Mucosa of rectum (tissue), 2 donors: ENCODE measurements around the gene IP6K2.

Experiments
- H3K27ac ChIP-seq, 2 donors: one replicate each; pipeline ENCODE4 v1.7.0; 2013; ENCODE audit warnings: inconsistent platforms in 2 of 2, low read depth in 2 of 2, low read length in 2 of 2
- H3K27me3 ChIP-seq, 2 donors: one replicate each; pipeline ENCODE4 v1.7.0; 2013; ENCODE audit warnings: low read length in 2 of 2; ENCODE audit not compliant: control insufficient read depth in 2 of 2, insufficient read depth in 2 of 2
- H3K36me3 ChIP-seq, 2 donors: one replicate each; pipeline ENCODE4 v1.7.0; 2013; ENCODE audit warnings: low read length in 2 of 2; ENCODE audit not compliant: control insufficient read depth in 2 of 2, insufficient read depth in 2 of 2
- H3K4me1 ChIP-seq, 2 donors: one replicate each; pipeline ENCODE4 v1.7.0; 2013; ENCODE audit warnings: low read length in 2 of 2, mild to moderate bottlenecking in 1 of 2; ENCODE audit not compliant: control insufficient read depth in 2 of 2, insufficient read depth in 2 of 2
- H3K4me3 ChIP-seq, 2 donors: one replicate each; pipeline ENCODE4 v1.7.0; 2013; ENCODE audit warnings: low read length in 2 of 2
- H3K9ac ChIP-seq, 2 donors: one replicate each; pipeline ENCODE4 v1.7.0; 2013; ENCODE audit warnings: low read length in 2 of 2, low read depth in 1 of 2, mild to moderate bottlenecking in 1 of 2
- H3K9me3 ChIP-seq, 2 donors: one replicate each; pipeline ENCODE4 v1.7.0; 2013; ENCODE audit warnings: low read length in 2 of 2; ENCODE audit not compliant: control insufficient read depth in 2 of 2
- donor health status: healthy.
- donor health status: Normal muscosa, but diverticular disease.

The IP6K2 gene

DNA sequence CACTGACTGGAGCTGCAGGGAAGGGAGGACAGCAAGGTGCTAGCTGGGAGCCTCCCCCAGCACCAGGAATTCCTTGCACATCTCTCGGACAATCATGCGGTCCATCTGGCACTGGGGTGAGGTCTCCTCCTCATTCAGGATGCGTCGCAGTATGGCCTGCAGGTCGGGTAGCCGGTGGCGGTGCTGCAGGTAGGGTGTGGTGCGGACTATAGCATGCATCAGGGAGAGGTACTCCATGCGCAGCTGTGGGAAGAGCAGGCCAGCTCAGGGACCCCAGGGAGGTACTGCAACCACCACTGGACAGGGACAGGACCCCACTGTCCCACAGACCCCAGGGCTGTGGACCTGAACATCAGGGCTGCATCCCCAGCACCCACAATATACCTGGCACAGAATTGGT lies 42.5 kb downstream of the IP6K2 start:
- H3K9ac ChIP-seq: no peak overlapping the region
- H3K27ac ChIP-seq: no peak overlapping the region
- no peaks in the 10 kb centered on the region for H3K27me3 ChIP-seq
- H3K36me3 ChIP-seq: peaks cover 34 to 41% of the 10 kb centered on the region in 2 donors
- no peak overlapping the region for H3K4me3 ChIP-seq
- H3K4me1 ChIP-seq: no peaks in the 10 kb centered on the region
- no peaks in the 10 kb centered on the region for H3K9me3 ChIP-seq

- Histone ChIP-seq H3K9ac (no peak overlapping the region), H3K4me1 (no peaks in the 10 kb centered on the region), H3K4me3 (no peak overlapping the region), H3K27ac (no peak overlapping the region), H3K9me3 (no peaks in the 10 kb centered on the region), H3K27me3 (no peaks in the 10 kb centered on the region), H3K36me3 (peaks cover 18 to 24% of the 10 kb centered on the region in 2 donors)
These were observed 44.5 kb downstream of the IP6K2 start for GRCh38 chr3:48672522-48672921.

DNA sequence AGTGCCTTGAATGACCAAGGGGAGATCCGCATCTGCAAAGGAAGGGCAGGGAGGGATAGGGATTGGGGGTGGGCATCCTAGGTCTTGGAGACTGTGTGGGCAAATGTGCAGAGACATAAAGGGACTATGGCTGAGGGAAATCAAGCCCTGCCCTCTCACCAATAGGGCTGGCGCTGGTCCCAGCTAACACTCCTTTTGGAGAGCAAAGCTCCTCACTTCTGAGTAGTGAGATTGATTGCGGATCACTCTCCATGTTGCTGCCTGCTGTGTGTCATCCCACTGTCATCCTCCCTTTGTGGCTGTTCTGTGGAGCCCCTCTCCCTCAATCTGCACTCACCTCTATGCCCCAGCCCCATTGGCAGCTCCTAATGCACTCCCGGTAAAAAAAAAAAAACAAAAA lies 52.1 kb downstream of the IP6K2 start:
- no peak overlapping the region for H3K9ac ChIP-seq
- no peaks in the 10 kb centered on the region for H3K36me3 ChIP-seq
- peaks cover 20 to 24% of the 10 kb centered on the region in 2 donors for H3K4me1 ChIP-seq
- peak overlapping the region in 1 of 2 donors; percentile 30 for H3K27ac ChIP-seq
- H3K4me3 ChIP-seq: no peak overlapping the region
- H3K9me3 ChIP-seq: no peaks in the 10 kb centered on the region
- peaks cover 2 to 13% of the 10 kb centered on the region in 2 donors for H3K27me3 ChIP-seq

- peaks cover 2 to 15% of the 10 kb centered on the region in 2 donors for H3K27me3 ChIP-seq
- H3K9ac ChIP-seq: peak overlapping the region; percentile 24 to 76
- peak overlapping the region; percentile 67 to 79 for H3K4me3 ChIP-seq
- no peaks in the 10 kb centered on the region for H3K9me3 ChIP-seq
- no peaks in the 10 kb centered on the region for H3K36me3 ChIP-seq
- H3K4me1 ChIP-seq: peaks cover 20 to 24% of the 10 kb centered on the region in 2 donors
- peak overlapping the region; percentile 81 to 83 for H3K27ac ChIP-seq
These were observed 52.7 kb downstream of the IP6K2 start for GRCh38 chr3:48664313-48664644.

DNA sequence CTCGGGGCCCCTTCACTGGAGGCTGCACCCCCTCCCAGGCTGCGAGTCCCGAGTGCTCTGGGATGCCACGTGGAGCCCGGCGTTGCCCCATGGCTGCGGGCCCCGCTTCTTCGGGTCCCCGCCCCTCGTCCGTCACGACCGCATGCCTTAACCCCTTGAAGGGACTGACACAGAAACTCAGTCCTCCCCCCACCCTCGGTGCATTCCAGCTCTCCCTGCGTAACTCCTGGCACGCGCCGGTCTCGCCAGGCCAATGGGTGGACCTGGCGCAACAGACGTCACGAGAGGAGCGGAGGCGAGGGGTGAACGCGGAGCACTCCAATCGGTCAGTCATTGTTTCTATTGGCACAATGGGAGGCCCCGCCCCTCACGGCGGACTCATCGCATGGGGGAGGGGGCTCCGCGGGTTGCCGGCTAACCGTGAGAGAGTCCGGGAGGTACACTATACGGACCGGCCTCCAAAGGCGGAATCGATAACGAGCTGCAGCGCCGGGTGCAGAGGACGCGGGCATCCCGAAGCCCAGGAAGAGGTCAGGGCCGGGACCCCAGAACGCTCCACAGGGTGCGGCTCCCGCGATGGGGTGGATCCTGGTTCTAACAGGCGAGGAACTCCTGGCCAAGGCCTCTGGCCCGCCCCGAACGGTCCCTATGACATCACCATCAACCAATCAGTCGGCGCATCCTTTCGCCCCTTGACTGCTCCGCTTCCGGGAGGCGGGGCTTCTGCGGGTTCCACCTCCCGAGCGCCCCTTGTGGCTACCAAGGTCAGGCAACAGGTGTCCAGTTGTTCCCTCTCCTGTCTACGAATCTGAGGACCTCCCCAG lies 53.3 kb downstream of the IP6K2 start:
- no peaks in the 10 kb centered on the region for H3K36me3 ChIP-seq
- peaks cover 20 to 24% of the 10 kb centered on the region in 2 donors for H3K4me1 ChIP-seq
- H3K9ac ChIP-seq: peak overlapping the region; percentile 65 to 76
- peak overlapping the region; percentile 67 to 79 for H3K4me3 ChIP-seq
- no peaks in the 10 kb centered on the region for H3K9me3 ChIP-seq
- peaks cover 2 to 15% of the 10 kb centered on the region in 2 donors for H3K27me3 ChIP-seq
- H3K27ac ChIP-seq: peak overlapping the region; percentile 81 to 83

GRCh38 chr3:48662753-48663488 lies 54.1 kb downstream of the IP6K2 start, which contains the start of gene CELSR3:
Gene CELSR3 (minus strand): TSS chr3:48662886. CDS start chr3:48662634, 252 bp downstream.
- Histone ChIP-seq H3K36me3 (no peaks in the 10 kb centered on the region), H3K9ac (peak within 1 kb of the TSS; percentile 65 to 76), H3K27ac (peak within 1 kb of the TSS; percentile 81 to 83), H3K27me3 (peaks cover 2 to 15% of the 10 kb centered on the region in 2 donors), H3K9me3 (no peaks in the 10 kb centered on the region), H3K4me3 (peak within 1 kb of the TSS; percentile 67 to 79), H3K4me1 (peaks cover 20 to 24% of the 10 kb centered on the region in 2 donors)

- H3K4me3 ChIP-seq: no peak overlapping the region
- no peaks in the 10 kb centered on the region for H3K9me3 ChIP-seq
- H3K9ac ChIP-seq: no peak overlapping the region
- peaks cover 20 to 24% of the 10 kb centered on the region in 2 donors for H3K4me1 ChIP-seq
- no peak overlapping the region for H3K27ac ChIP-seq
- peaks cover 2 to 15% of the 10 kb centered on the region in 2 donors for H3K27me3 ChIP-seq
- no peaks in the 10 kb centered on the region for H3K36me3 ChIP-seq
These were observed 54.8 kb downstream of the IP6K2 start for GRCh38 chr3:48662145-48662752.

GRCh38 chr3:48661501-48662144 lies 55.4 kb downstream of the IP6K2 start:
- H3K9ac ChIP-seq: no peak overlapping the region
- no peak overlapping the region for H3K27ac ChIP-seq
- H3K36me3 ChIP-seq: no peaks in the 10 kb centered on the region
- no peaks in the 10 kb centered on the region for H3K9me3 ChIP-seq
- H3K4me1 ChIP-seq: peaks cover 20 to 25% of the 10 kb centered on the region in 2 donors
- H3K27me3 ChIP-seq: peaks cover 2 to 15% of the 10 kb centered on the region in 2 donors
- H3K4me3 ChIP-seq: peak overlapping the region; percentile 24 to 37

GRCh38 chr3:48660800-48661400 lies 56.1 kb downstream of the IP6K2 start:
- Histone ChIP-seq H3K9ac (no peak overlapping the region), H3K27me3 (peaks cover 2 to 15% of the 10 kb centered on the region in 2 donors), H3K4me1 (peaks cover 20 to 27% of the 10 kb centered on the region in 2 donors), H3K27ac (no peak overlapping the region), H3K4me3 (no peak overlapping the region), H3K9me3 (no peaks in the 10 kb centered on the region), H3K36me3 (no peaks in the 10 kb centered on the region)
